ENCODE measurements around the gene S100A12.

Gene S100A12

DNA sequence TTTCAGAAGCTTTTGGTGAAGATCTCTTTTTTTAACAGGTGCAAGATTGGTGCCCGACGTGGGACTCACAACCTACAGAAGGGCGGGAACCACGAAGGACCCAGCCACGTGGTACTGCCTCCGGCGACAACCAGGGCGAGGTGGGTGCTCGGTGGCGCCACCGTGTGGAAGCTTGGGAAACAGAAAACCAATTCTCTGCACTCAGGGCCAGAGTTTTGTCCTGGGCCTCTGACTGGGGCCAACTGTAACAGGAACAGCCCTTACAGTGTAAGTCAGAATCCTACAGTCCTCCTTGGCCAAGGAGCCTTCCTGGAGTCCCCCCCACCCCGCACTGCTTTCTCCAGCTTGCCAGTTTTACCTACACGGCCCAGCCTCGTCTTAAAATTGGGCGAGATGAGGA lies 29.3 kb upstream of the S100A12 start:
- TF ChIP-seq, protein P1, sequence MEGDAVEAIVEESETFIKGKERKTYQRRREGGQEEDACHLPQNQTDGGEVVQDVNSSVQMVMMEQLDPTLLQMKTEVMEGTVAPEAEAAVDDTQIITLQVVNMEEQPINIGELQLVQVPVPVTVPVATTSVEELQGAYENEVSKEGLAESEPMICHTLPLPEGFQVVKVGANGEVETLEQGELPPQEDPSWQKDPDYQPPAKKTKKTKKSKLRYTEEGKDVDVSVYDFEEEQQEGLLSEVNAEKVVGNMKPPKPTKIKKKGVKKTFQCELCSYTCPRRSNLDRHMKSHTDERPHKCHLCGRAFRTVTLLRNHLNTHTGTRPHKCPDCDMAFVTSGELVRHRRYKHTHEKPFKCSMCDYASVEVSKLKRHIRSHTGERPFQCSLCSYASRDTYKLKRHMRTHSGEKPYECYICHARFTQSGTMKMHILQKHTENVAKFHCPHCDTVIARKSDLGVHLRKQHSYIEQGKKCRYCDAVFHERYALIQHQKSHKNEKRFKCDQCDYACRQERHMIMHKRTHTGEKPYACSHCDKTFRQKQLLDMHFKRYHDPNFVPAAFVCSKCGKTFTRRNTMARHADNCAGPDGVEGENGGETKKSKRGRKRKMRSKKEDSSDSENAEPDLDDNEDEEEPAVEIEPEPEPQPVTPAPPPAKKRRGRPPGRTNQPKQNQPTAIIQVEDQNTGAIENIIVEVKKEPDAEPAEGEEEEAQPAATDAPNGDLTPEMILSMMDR (IDR thresholded peaks at IDR 0.05; ENCODE audit: low read depth, low read length), result peak; percentile 32
- H3K4me3 ChIP-seq (replicated peaks in 1 of 2; ENCODE audit: low read depth in 2 of 2, low read length in 2 of 2), result no peak overlapping the region
- DNase-seq (ENCODE audit: low read depth in 2 of 2), result peak in 1 of 2 donors; percentile 4

DNA sequence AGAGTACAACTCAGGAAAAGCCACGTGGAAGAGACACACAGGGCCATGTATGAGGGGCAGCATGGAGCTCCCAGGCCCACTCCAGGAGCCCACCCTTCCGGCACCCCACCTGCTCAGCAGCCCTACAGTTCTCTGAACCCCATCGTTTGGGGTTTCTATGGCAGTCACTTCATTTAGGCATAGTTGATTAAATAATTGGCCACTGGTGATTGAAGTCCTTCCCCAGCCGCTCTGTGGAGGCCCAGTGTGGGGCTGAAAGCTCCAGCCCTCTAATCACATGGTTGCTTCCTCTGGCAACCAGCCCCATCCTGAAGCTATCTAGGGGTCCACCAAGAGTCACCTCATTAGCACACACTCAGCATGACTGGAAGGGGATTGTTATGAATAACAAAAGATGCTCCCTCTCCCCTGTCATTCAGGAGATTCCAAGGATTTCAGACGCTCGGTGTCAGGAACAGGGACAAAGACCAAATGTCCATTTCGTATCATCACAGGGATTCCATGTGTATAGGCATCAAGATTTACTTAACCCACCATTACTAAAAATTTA lies 28.7 kb upstream of the S100A12 start:
- TF ChIP-seq, protein P1 (IDR thresholded peaks at IDR 0.05; ENCODE audit: low read depth, low read length), result no peak
- no peak for DNase-seq (ENCODE audit: low read depth in 2 of 2)
- no peak overlapping the region for H3K4me3 ChIP-seq (replicated peaks in 1 of 2; ENCODE audit: low read depth in 2 of 2, low read length in 2 of 2)

DNA sequence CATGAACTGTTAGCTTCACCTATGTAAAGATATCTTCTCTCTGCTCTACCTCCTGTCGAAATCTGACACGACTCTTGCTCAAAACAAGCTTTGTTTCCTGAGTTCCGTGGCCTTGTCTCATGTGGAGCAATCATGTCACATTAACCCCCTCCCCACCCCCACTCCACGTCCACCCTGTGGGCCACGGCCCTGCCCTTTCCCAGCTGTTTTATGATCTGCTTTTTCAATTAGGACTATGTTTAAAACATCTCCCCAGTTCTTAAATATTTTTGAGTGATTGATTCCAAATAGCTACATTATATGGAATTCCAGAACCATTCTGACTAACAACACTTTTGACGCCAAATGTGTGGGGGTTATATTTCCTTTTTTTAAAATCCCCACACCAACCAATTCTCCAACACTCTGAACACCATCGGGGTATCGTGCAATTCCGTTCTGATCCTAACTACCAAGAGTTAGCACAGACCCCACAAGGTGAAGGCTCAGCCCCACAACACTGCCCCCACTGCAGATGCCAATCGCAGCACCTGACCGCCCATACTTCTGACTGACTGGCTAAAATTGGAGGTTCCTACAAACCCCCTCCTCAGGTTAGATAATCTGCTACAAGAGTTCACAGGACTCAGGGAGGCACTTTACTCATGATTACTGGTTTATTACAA lies 28.1 kb upstream of the S100A12 start:
- DNase-seq (ENCODE audit: low read depth in 2 of 2), result no peak
- TF ChIP-seq, protein P1 (IDR thresholded peaks at IDR 0.05; ENCODE audit: low read depth, low read length), result no peak
- no peak overlapping the region for H3K4me3 ChIP-seq (replicated peaks in 1 of 2; ENCODE audit: low read depth in 2 of 2, low read length in 2 of 2)

DNA sequence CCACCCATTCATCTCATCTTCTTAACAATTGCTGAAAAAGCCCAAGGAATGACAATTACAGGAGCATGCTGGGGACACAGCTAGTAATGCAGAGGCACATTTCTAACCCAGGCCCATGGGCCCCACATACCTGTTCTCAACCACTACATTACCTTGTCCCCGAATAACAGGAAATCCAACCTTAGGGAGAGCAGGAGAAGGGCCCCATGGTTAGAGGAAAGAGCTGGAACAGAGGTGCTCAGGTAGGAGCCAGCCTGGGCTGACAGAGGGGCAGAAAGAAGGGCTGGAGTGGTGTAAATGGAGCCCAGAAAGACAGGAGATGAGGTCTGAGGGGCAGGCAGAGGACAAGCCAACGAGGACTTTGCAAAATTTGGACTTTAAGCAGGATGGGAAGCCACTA lies 26.8 kb upstream of the S100A12 start:
- TF ChIP-seq, protein P1 (IDR thresholded peaks at IDR 0.05; ENCODE audit: low read depth, low read length), result no peak
- no peak overlapping the region for H3K4me3 ChIP-seq (replicated peaks in 1 of 2; ENCODE audit: low read depth in 2 of 2, low read length in 2 of 2)
- no peak for DNase-seq (ENCODE audit: low read depth in 2 of 2)

DNA sequence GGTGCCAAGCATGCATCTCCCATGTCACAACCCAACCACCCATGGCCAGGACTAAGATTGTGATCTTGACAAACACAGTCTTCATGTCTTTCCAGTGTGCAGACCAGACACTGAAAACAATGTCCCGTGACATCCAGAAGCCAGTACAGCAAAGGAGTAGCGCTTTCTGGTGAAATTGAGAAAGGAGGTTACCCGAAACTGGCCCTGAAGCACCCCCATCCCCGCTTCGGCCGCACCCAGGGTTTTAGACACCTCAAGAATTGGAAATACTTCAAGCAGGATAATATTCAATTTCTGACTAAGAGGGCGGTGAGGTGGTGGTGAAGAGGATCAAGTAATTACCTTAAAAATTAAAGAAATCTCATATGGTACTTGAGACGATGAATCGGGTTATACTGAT lies 26.0 kb upstream of the S100A12 start:
- TF ChIP-seq, protein P1 (IDR thresholded peaks at IDR 0.05; ENCODE audit: low read depth, low read length), result no peak
- H3K4me3 ChIP-seq (replicated peaks in 1 of 2; ENCODE audit: low read depth in 2 of 2, low read length in 2 of 2), result no peak overlapping the region
- no peak for DNase-seq (ENCODE audit: low read depth in 2 of 2)

DNA sequence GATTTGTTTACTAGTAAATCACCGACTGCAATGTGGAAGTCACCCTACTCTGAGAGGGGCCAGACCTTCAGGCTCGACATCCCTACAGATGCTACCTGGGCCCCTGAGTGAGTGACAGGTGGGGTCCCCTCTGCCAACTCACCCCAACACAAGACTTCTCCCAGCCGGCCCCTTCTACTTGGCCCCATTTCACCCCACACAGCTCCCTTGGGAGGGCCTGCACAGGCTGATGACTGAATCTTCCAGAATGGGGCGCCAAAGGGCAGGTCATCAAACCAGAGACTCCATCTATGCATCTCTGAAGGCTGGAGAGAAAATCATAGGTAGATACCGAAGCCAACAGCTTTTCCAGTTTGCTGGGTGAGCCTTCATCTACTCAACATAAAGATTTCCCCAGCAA lies 24.8 kb upstream of the S100A12 start:
- TF ChIP-seq, protein P1 (IDR thresholded peaks at IDR 0.05; ENCODE audit: low read depth, low read length), result no peak
- DNase-seq (ENCODE audit: low read depth in 2 of 2), result peak; percentile 3 to 5
- no peak overlapping the region for H3K4me3 ChIP-seq (replicated peaks in 1 of 2; ENCODE audit: low read depth in 2 of 2, low read length in 2 of 2)

Data from cardiac fibroblast (primary cell).